ENCODE results near the gene GLB1L2.

GRCh38 chr11:134339756-134340155, 8.0 kb downstream of the GLB1L2 start:
- TF ChIP-seq CTCF (IDR thresholded peaks at IDR 0.05; ENCODE audit: insufficient read depth, low read length, poor library complexity, severe bottlenecking) = no peak
- no peak for TF ChIP-seq EZH2phosphoT487 (conservative IDR thresholded peaks at IDR 0.05; ENCODE audit: low read length)
